ENCODE data around the gene MTOR.
A peak's percentile ranks its signal among the peaks of the same experiment; 100 is the strongest.

Gene MTOR

GRCh38 chr1:11215381-11216005 lies 46.9 kb downstream of the MTOR start:
- DNase-seq (ENCODE audit: low read depth): no peak
- no peak overlapping the region for H3K4me3 ChIP-seq (ENCODE audit: low read length)
- TF ChIP-seq CTCF (IDR thresholded peaks at IDR 0.05; ENCODE audit: insufficient read depth, low read depth, low read length, missing control alignments): no peak

GRCh38 chr1:11214698-11215380 lies 47.5 kb downstream of the MTOR start:
- TF ChIP-seq CTCF (IDR thresholded peaks at IDR 0.05; ENCODE audit: insufficient read depth, low read depth, low read length, missing control alignments): no peak
- H3K4me3 ChIP-seq (ENCODE audit: low read length): no peak overlapping the region
- no peak for DNase-seq (ENCODE audit: low read depth)

GRCh38 chr1:11211925-11212587 lies 50.3 kb downstream of the MTOR start:
- DNase-seq (ENCODE audit: low read depth): no peak
- TF ChIP-seq CTCF (IDR thresholded peaks at IDR 0.05; ENCODE audit: insufficient read depth, low read depth, low read length, missing control alignments): no peak
- H3K4me3 ChIP-seq (ENCODE audit: low read length): no peak overlapping the region

GRCh38 chr1:11211461-11211860 lies 50.9 kb downstream of the MTOR start:
- no peak for DNase-seq (ENCODE audit: low read depth)
- TF ChIP-seq CTCF (IDR thresholded peaks at IDR 0.05; ENCODE audit: insufficient read depth, low read depth, low read length, missing control alignments): no peak
- H3K4me3 ChIP-seq (ENCODE audit: low read length): no peak overlapping the region

GRCh38 chr1:11207898-11208611 lies 54.3 kb downstream of the MTOR start:
- H3K4me3 ChIP-seq (ENCODE audit: low read length): no peak overlapping the region
- no peak for TF ChIP-seq CTCF (IDR thresholded peaks at IDR 0.05; ENCODE audit: insufficient read depth, low read depth, low read length, missing control alignments)
- peak; percentile 20 for DNase-seq (ENCODE audit: low read depth)

GRCh38 chr1:11204396-11205190 lies 57.8 kb downstream of the MTOR start:
- peak; percentile 41 for DNase-seq (ENCODE audit: low read depth)
- H3K4me3 ChIP-seq (ENCODE audit: low read length): no peak overlapping the region
- TF ChIP-seq CTCF (IDR thresholded peaks at IDR 0.05; ENCODE audit: insufficient read depth, low read depth, low read length, missing control alignments): no peak

All from epithelial cell of esophagus (primary cell).